ENCODE data around the gene SYPL2.

DNA sequence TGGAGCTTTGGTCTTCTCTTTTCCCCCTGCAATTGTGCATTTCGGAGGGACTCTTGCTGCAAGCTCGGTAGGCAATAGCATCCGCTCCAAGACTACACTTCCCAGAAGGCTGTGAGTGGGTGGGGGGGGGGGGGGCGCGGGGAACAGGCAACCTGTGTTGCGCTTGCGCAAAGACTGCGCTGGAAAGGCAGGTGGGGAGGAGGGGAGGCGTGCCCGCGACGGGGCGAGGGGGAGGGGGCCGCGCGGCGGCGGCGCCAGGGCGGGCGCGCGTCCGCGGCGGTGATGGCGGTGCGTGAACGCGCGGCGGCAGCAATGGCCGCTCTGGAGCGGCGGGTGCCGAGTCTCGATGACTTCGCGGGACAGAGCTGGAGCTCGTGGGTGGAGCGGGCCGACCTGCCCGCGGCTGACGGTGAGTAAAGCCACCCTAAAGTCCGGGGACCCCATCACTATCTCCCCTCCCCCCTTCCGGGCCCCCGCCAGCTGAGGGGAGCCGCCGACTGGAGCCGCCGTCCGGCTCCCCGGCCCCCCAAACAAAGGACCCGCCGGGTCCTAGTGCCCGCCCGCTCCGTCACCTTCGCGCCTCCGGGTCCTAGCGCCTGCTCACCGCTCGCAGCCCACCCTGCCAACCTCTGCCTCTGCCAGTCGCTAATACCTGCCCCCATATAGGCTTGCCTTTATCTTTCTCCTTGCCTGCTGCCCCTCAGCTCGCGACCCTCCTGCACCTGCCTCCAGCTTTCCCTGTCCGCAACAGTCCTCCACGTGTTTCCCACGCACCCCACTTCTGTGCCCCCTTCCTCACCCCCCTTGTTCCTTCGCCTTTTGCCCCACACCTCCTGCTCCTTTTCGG is 17.5 kb downstream of the SYPL2 start, which contains the start of gene ATXN7L2:
- TF ChIP-seq TAF1 (IDR thresholded peaks at IDR 0.05; ENCODE audit: low read depth): peak; percentile 97
- no peak; the same call in 1 of the 2 replicates for TF ChIP-seq EGR1 (IDR thresholded peaks at IDR 0.05)
- TF ChIP-seq, protein P1, sequence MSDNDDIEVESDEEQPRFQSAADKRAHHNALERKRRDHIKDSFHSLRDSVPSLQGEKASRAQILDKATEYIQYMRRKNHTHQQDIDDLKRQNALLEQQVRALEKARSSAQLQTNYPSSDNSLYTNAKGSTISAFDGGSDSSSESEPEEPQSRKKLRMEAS (IDR thresholded peaks at IDR 0.05): peak; percentile 82
